NCI-H1105 treated with DMSO at 0.1 percent for 48 hours (cell line): Measurements from ENCODE around the gene MXD4.
A peak's percentile ranks its signal among the peaks of the same experiment; 100 is the strongest.
"Not testable (repeated sequence)": the region's sequence is repeated elsewhere in the genome, so short reads cannot be mapped to it uniquely, and the experiment has no call there.

Experiments used
- DNase-seq: peaks from one replicate; lab custom pipeline; 2025; lab: John Stamatoyannopoulos, UW

Gene MXD4

DNA sequence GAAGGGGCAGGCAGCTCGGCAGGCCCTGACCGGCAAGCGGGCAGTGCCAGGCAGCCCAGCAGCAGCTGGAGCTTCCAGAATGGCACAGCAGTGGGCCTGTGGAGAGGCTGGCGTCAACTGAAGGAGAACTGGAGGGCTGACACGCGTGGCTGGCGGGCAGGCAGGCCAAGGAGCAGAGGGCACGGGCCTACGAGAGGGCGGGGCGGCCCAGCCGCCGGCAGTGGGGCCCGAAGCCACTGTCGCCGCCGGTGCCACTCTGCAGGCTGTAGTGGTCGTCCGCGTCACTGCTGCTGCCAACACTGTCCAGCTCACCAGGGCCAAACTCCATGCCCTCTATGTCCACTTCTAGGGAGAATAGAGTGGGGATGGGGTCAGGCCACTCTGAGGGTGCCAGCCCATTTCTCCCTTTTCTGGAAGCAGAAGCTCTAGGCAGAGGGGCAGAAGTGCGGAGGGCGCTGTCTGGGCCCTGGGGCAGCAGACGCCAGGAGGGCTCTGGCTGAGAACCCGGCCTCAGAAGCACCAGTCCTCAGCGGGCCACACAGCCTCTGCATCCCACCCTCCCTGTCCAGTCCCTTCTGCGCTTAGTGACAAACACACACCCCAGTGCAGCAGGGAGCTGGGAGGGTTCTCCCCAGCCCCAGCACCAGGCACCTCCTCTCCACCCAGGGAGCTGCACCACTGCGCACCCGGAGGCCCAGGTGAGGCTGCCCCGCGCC, 11.4 kb downstream of the MXD4 start:
- DNase-seq = no peak

DNA sequence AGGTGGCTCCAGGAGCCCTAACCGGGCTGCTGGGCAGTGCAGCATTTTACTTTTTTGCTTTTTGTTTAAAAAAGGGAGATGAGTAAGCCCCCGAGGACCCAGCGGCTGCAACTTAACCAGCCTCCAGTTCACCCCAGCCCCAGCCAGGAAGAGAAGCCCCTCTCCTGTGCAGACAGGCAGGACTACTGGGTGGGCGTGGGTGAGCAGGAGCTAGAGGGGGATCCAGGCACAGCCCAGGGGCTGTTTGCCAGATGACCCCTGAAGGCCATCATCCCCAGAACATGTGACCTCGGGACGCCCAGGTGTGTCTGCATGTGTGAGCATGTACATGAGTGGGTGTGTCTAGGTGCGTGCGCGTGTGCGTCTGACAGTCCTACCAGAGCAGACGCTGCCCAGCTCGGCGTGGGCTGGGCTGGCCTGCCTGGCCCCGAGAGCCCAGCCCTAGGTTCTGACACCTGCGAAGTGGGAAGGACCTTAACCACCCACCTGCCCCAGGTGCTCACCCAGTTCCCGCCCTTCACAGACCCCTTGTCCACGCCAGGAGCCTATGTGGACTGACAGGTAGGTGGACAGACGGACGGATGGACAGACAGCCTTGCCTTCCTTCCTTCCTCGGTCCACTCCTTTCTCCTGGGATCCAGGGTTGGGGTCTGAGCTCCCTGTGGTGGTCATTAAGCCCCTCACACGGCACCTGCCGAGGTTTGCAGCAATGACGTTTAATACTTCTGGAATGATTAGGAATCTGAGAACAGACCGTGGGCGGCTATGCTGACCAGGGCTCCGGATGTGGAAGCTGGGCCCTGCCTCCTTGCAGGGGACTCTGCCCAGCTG, 12.2 kb downstream of the MXD4 start:
- no peak for DNase-seq

DNA sequence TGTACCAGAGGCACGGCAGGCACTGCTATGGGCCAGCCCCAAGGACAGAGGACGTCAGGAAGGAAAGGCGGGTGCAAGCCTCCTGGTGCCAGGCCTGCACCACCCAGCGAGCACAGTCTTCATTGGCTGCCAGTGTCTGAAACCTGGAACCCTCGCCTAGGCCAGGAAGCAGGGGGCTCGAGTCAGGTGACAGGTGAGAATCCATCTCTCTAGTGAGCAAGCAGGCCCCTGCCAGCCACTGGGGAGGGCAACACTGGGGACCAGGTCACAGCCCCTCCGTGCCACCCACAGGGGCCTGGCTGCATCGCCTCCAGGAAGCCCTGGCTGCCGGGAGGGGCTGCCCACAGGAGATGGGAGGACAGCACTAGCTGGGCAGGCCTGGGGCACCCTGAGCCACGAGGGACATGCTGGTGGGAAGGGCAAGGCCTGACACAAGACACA, 13.1 kb downstream of the MXD4 start:
- DNase-seq = no peak

DNA sequence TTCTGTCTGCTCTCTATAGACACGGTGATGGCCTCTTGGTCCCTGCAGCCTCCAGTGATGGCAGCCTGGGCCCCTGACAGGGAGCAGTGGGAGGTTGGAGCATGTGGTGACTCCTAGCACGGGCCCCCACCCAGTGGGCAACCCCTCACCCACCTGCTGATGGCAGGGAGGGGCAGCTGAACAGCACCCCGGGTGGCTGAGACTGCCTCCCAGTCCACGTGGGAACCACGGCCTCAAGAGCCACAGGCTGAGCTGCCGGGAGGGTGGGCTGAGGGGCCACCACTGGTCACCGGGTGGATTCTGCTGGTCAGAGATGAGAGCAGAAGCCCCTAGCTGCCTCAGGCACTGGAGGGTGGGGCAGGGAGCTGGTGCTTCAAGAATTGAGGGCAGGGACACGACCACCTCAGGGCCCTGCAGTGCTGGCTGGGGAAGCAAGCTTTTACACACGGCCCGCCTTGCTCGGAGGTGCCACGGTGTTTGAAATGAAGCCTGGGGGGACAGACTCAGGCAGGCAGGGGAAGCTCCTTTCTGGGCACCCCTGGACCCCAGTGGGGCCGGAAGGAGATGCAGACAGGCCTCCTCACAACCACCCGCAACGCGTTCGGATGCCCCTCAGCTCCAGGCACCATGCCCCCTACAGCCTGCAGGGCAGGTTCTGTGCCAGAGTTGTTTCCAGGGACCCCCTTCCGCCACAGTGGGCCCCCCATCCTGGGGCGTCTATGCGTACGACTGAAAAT, 13.7 kb downstream of the MXD4 start:
- DNase-seq = no peak

DNA sequence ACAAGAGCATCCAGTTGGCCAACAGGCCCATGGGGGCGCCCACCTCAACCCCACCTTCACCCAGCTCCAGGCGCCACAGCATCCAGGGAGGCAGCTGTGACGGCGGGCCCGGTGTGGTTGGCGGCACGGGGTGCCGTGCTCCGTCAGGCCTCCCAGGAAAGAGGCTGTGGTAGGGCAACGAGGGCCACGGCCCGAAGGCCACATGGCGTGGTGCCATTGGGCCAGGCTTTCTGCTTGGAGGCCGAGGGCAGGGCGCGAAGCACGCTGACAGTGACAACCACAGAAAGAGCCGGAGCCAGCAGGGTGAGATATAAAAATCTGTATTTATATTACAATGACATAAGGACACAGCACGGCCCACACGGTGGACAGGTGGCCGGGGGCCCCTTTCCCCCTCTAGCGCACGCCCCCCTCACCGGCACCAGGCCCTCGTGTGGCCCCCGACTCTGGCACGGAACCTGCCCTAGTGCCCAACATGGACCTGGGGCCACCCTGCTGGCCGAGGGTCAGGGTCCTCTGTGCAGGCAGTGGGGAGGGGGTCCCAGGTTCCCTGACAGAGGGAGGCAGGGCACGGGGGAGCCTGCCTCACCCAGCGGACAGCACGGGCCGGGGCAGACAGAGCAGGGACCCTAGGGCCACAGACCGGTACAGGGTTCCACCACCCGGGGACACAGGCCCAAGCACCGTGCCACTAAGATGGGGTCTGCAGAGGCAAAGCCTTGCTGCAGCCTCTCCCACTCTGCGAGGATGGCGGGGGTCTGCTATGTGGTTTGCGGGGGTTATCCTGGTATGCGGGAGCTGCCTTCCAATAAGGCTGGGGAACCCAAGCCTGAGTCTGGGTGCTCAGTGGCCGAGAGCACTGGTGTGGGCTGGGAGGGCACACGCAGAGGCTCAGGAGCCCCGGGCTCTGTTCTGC, 14.5 kb downstream of the MXD4 start:
- no peak for DNase-seq

DNA sequence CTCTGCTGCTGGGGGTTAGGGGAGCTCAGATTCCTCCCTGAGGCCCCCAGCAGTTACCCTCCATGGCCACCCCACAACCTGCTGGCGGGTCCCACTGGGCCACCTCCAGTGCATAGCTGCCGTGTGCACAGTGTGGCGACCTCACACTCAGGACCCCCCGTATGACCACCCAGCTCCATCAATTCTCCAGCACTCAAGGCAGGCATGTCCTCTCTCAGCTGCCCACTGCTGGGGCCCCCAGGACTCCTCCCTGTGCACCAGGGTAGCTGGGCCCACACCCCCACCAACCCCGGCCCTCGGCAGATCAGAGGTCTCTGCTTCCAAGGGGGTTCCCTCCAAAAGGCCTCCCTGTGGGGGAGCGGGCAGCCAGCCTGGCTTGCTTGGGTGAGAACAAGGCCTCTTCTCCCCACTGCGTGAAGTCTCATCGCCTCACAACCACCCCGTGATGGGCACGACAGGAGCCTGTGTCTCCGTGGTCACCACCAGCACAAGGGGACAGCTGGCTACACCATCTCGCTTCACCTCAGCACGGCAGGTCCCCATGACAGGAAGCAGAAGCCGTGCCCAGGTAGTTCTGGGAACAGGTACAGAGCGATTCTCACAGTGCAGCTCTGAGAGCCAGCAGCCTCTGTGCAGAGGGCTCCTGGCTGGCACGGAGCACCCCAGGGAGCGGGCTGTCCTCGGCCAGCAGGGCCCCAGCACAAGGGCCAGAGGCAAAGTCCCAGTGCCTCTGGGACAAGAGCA, 15.4 kb downstream of the MXD4 start:
- no peak for DNase-seq

DNA sequence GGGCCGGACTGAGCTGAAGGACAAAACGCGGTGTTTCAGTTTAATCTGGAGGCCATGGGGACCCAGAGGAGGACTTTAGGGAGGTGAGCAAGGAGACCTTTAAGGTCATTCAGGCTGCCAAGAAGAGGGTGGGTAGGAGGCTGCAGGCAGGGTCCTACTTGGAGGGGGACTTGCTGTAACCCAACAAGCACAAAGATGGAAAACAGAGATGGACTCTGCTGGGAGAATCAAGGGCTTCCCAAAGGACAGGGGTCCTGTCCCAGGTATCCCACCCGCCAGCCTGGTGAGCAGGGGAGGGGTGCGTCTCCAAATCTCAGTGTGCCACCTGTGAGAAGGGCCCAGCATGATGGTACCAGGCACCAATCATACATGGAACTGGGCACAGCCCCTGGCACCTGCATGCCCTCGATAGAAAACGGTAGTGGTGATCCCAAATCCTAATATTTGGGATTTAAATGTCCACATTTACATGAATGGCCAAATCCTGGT, 16.1 kb downstream of the MXD4 start:
- DNase-seq = no peak

DNA sequence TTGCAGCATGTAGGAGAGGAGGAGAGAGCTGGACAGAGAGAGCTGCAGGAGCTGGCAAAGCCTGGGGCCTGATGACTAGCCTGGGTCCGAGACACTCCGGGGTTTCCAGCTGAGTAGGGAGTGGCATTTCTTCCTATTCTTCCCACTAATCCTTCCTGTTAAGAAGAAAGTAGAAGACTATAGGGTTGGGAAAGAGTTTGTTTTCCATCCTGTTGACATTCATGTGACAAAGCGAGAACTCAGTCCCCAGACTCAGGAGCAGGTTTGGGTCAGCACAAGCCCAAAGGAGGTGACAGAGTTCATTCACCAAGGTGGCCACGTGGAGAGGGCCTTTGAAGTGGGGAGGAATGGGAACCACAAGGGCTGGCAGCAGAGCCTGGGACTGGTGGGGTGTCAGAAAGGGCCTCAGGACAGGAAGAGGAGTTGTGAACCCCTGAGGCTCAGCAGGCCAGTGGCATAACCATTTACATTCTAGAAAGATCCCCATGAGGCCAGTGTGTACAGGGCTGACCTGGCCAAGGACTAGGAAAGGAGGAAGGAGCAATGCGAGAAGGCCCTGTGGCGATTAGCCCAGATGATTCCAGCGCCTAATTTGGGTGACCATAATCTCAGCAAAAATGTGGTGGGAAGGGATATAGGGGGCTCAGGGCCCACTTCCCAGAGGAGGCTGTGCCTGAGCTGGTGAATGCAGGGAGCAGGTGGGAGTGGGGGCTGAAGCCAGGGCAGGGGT, 16.7 kb downstream of the MXD4 start:
- DNase-seq = no peak

DNA sequence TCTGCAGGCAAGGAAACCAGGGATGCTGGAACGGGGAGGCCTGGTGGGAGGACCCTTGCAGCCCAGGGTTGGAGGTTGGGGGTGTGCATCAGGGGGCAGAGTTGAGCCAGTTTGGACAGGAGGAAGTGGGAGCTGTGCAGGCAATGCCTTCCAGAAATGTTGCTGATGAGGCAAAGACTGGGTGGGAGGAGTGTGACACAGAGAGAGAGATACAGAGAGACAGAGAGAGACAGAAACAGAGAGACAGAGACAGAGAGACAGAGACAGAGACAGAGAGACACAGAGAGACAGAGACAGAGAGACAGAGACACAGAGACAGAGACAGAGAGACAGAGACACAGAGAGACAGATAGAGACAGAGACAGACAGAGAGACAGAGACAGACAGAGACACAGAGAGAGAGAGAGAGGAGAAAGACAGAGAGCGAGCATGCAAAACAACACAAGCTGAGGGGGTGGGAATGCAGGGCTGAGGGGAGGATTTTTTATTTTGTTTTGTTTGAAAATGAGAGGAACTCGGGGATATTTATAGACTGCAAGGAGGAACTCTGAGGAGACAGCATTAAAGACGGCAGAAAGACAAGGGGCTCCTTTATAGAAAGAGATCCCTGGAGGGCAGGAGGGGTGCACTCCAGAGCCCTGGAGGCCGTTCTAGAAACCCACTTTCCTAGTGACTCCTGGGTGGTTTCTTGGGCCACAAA, 18.1 kb downstream of the MXD4 start:
- DNase-seq = no peak

DNA sequence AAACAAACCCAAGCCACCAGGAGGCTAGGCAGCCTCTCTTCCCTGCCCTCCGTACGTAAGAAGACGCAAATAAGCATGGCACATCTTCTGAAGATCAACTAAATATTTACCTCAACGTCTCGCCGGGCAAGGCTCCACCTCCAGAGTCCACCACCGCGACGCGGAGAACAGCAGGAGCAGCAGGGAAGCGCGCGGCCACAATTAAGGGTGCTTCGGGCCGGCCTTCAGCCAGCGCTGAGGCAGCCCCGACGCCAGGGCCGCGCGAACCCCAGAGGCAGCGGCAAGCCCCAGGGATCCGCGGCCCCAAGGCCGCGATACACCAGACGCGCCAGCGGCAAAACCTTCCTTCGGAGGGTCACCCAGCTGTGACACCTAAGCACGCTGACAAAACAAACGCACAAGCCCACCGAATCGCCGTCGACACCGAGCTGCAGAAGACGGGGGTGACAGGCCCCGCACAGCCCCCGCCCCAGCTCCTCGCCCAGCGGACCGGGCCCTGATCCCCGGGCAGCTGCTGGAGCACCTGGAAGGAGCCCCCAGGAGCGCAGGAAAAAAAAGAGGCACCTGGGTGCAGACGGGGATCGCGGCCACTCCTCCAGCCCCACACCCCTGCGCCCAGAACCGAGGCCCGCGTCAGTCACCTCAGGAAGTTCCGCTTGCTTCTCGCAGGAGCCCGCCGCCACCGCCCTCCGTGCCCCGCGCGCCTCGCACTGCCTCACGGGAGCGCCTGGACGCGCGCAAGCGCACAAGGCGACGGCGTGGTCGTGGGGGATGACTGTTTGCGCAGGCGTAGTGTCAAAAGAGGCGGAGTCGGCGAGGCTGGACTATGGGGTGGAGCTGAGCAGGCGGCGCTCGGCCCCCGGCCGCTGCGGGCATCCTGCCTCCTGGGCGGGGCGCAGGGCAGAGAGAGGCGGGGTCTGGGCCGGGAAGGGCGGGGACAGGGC, 20.2 kb downstream of the MXD4 start, which contains the start of the genes HAUS3 and POLN:
Gene HAUS3, minus strand, starts transcription at position 712 of the 944 bp plus-strand sequence. CDS start 1,175 bp downstream, outside the sequence.
Gene POLN, minus strand, starts transcription at position 712 of the 944 bp plus-strand sequence. CDS start 12,890 bp downstream, outside the sequence.
- peak; percentile 84 for DNase-seq

DNA sequence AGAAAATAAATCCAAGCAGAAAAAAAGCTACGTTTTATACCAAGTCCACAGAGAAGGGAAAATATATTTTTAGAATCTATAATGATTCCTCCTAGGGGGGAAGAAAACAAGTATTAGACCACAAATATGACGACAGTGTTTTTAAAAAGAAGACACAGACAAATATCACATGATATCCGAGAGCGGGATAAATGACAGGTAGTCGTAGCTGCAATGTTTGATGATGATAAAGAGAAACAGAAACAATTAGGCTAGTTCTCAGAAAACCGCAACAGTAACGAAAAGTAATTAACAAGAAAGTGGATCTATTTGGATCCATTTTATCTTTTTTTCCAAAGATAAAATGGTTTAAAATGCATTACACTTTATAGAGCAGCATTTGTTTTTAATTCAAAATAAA, 20.9 kb downstream of the MXD4 start:
- no peak for DNase-seq

DNA sequence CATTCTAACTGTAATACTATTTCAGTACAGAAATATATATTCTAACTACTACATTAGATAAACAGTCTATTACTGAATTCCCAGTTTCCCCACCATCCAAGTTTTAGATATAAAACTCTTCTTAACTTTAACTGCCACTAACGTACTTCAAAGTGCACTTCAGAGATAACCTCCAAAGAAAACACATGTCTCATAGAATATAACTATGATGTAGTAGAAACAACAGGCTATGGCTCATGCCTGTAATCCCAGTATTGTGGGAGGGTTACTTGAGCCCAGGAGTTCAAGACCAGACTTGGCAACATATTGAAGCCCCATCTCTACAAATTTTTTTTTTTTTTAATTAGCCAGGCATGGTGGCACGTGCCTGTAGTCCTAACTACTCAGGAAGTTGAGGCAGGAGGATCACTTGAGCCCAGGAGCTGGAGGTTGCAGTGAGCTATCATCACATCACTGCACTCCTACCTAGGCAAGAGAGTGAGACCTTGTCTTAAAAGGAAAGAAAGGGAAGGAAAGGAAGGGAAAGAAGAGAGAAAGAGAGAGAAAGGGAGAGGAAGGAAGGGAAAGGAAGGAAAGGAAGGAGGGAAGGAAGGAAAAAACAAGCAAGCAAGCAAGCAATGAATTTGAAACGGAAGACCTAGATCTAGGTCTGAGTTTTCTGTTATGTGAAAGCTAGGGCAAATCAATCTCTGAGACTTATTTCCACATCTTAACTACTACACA, 24.8 kb downstream of the MXD4 start:
- DNase-seq = no peak

DNA sequence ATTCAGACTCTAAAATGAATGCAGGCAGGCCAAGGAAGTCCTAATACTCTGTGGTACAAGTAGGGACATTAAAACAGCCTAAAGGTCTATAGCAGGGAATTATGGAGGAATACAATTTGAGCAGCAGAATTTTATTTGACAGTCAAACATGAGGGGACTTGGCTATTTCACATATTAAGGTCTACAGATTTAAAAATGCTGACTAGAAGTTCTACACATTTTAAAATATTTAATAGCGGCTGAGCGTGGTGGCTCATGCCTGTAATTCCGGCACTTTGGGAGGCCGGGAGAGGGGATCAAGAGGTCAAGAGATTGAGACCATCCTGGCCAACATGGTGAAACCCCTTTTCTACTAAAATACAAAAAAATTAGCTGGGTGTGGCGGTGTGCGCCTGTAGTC, 30.8 kb downstream of the MXD4 start:
- no peak for DNase-seq

DNA sequence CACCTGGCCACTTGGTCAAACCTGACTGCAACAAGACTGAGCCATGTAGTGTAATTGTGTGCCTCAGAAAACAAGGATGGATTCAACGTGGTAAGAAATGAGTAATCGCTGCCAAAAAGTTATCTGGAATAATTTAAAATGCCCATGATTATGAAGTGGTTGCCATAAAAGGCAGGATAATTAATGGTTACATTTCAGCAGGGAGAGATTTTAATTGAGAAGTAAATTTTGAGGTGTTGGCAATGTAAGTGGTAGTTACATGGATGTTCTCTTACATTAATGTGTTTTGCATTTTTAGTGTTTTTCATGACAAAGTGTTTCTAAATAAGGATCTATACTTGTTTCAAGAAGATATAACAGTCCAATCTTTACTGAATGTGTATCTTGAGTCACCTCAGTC, 35.6 kb downstream of the MXD4 start:
- peak; percentile 65 for DNase-seq

DNA sequence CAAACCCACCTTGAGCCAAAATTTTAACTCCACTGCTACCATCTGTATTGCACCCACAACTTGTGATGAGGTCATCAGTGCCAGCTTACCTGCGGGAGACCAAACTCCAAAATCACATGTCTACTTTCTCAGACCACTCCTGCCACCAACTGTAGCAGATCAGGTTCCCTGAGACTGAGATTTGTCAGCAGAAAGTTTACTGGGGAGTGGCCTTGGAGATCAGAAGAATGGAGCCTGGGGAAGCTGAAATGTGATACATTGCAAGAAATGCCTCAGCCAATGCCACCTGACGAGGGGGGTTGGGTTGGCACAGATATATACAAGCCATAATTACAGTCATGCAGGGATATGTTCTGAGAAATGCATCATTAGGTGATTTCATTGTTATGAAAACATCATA, 39.1 kb downstream of the MXD4 start:
- DNase-seq = no peak

DNA sequence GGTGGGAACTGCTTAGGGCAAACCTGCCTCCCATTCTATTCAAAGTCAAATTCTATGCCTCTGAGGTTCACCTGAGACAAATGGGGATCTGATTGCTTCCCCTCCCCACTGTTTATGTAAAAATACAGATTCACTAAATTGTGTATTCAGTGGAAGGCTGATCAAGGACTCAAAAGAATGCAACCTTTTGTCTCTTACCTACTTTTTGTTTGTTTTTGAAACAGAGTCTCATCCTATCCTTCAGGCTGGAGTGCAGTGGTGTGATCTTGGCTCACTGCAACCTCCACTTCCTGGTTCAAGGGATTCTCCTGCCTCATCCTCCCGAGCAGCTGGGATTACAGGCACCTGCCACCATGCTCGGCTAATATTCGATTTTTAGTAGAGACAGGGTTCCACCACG, 40.5 kb downstream of the MXD4 start:
- not testable (repeated sequence) for DNase-seq

DNA sequence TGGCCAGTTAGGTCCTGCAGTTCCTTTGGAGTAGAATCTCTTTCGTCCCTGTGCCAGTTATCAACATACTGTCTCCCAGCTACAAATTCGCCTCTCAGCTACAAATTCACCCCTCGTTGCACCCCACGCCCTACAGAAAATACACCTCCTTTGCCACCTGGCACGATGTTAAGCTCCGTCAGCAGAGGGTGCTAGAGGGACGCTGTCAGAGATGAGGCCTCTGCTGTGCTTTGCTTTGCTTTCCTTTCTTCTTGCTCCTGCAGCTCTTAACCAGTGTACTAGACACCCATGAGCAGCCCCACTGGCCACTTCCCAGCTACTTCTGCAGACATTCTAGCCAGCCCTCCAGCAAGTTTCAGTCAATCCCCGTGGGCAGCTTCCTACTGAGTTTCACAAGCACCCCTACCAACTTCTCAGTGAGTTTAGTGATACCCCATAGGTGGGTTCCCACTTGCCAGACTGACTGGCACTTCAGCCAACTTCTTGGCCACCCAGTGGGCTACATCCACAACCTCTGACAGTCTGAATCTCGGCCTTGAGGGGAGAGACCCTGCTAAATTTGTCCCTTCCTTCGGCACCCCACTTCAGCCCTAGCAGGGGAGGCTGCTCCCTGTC, 41.8 kb downstream of the MXD4 start:
- DNase-seq = peak; percentile 58
